OCI-M2 (cell line): ENCODE measurements around the gene GBX2.

Experiments used
- DNase-seq: peaks from one replicate; lab custom pipeline; 2025; ENCODE audit not compliant: unreplicated experiment; lab: John Stamatoyannopoulos, UW

GBX2 gene

DNA sequence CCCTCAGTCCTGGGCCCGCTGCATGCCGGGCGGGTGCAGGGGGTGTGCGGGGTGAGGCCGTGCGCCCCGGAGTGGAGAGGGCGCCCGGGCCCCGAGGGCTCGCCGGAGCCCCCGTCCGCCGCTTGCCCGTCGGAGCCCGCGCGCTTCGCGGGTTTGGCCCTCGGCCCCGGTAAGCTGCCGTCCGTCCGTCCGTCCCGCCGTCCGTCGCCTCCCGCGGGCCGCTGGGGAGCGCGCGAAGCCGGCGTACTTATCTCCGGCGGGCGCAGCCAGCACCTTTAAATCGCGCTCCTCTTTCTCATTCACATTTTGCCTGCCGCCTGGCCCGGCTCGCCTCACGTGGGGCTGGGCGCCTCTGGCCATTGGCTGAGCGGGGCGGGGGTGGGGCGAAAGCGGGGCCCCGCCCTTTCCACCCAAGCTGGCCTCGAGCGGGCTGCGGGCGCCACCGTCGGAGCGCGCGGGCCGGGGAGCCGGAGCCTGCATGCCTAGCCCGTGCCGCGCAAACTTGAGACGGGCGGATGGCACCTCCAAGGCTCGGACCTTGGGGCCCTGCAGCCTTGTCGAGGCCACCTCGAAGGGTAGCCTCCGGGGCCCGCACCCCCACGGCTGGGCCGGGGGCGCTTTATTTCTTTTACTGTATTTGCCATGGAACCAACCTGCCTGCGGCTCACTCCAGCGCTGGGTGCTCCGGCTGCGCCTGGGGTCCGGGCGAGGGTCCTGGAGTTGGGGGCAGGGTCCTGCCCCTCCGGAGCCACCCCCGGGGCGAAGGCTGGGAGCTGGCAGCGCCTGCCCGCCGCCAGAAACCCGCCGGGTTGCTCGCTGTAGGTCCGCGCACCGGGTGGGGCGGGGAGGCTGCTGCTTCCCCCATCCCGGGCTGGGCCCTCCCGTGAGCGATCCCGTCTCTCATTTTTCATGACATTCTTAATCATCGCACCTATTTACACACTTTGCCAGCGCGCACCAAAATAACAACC is at the start of gene GBX2:
Gene GBX2, minus strand, starts transcription at position 277 of the 971 bp plus-strand sequence. CDS start 415 bp downstream, outside the sequence.
- DNase-seq = no peak

DNA sequence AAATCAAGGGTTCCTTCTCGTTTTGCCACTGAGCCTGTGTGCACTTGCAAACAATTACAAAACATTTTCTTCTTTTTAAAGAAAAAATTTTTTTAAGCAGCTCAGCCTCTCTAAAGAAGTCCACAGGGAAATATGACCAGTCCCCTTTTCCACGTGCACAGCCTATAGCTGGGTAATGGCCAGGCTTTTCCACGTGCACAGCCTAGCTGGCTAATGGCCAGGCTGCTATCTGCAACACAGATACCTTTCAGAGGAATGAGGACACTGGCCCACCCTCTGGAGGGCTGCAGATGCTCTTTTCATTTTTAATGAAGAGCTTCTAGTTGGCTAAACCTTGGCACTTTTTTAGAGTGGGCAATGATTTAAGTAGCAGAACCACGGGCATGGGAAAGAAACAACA is 49.7 kb upstream of the GBX2 start:
- no peak for DNase-seq

GRCh38 chr2:236216711-236217110 is 48.5 kb upstream of the GBX2 start:
- no peak for DNase-seq

- no peak for DNase-seq
These were observed 47.7 kb upstream of the GBX2 start for GRCh38 chr2:236215761-236216333.

DNA sequence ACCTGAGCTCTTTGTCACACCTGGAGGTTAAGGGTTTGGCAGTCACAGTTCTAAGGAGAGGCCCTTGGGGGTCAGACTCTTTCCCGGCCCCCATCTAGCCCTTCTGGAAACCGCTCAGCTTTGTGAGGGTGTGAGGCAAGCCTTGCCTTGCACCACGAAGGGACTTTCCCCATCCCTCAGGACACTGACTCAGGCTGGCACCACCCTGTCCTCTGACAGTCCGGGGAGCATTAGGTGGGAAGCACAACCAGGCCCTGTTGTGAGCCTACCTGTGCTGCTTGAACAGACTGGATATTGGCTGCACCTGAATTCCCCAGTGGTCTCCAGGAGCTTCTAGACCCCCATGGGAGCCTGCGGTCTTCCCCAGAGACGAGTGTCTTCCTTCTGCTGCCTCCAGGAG is 47.0 kb upstream of the GBX2 start:
- DNase-seq = no peak

GRCh38 chr2:236214376-236214995 is 46.3 kb upstream of the GBX2 start:
- no peak for DNase-seq

DNA sequence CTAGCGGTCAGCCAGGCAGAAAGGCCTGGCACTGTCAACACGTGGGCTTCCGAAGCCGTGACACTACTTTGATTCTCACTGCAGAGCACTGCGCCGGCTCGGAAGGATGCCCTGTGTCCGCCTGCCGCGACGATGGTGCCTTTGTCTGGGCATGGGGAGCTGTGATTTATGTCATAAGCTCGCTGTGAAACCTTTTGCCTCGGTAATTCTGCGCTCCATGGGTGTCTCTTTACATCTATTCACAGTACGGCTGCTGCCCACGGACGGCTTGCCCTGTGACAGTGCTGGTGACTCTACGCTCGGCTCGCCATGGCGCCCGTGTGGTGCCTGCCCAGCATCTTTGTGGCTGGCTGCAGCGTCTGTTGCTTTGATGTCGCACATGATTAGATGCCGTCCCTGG is 43.1 kb upstream of the GBX2 start:
- no peak for DNase-seq

GRCh38 chr2:236210536-236210935 is 42.4 kb upstream of the GBX2 start:
- no peak for DNase-seq

- DNase-seq = no peak
These were observed 41.8 kb upstream of the GBX2 start for GRCh38 chr2:236209996-236210395.

DNA sequence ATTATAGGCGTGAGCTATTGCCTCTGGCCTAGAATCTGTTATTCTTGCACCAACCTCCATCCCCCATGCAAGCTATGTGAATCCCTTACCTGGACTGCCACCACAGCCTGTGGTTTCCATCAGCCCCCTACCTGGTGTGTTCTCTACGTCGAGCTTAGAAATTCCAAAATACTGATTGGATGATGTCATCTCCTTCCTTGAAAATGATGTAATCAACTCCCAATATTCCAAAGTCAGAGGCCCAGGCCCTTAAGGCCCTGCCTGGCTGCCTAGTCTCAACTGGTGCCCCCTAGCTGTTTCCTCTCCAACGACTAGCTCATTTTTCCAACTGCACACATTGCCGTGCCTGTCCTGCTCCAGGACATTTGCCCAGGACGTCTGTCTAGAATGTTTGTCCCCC is 41.3 kb upstream of the GBX2 start:
- DNase-seq = no peak

DNA sequence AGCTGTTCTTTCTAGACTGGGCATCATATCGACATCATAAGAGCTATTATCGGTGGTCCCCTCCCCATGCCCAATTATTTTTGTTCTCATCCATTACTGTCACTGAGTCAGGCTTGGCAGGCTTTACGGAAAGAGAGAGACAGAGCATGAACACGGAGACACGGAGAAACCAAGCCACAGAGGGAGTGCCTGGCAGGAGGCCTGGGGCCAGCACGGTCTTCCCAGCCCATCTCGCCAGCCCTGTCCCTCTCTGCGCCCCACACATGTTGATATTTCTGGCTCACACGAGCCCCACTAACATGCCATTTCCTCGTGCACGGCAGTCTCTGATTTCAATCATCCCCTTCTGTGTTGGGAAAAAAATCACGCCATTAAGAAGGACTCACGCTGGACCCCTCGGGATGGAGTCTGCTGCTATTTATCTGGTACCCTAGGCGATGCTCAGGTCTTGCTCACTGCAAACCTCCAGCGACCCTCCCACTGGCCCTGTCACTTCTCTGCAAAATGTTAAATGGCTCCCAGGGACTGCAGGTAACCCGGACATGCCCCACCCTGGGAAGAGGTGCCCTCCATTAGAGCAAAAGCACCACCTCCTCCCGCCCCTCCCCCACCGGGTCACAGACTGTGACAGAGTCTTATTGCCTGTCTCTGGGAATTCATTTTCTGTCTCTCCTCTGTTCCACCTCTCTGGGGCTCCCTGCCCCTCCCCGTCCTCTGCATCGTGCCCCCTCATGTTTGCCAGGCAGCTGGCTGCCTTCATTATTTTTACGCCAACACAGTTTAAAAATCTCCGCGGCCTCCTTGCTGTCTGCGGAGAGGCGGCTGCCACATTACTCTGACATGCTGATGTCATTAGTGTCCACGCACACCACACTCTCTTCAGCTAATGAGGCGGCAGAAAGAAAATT is 40.1 kb upstream of the GBX2 start:
- DNase-seq = no peak

DNA sequence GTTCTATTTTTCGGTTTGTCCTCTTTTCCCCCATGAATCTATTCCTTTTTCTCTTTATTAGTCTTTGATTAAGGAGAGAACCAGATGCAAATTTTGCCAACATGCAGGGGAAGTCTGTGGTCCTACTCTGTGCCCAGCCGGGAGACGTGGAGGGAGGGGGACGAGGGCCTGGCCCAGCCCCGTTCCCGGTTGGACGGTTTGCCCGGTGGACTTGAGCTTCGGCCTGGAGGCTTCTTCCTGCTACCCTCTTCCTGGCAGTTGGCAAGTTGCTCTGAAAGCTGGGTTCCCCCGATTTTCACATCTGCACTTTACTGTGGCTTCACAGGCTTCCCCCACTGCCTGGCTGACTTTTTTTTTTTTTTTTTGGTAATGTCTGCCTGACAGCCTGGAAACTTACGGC is 39.3 kb upstream of the GBX2 start:
- DNase-seq = no peak

DNA sequence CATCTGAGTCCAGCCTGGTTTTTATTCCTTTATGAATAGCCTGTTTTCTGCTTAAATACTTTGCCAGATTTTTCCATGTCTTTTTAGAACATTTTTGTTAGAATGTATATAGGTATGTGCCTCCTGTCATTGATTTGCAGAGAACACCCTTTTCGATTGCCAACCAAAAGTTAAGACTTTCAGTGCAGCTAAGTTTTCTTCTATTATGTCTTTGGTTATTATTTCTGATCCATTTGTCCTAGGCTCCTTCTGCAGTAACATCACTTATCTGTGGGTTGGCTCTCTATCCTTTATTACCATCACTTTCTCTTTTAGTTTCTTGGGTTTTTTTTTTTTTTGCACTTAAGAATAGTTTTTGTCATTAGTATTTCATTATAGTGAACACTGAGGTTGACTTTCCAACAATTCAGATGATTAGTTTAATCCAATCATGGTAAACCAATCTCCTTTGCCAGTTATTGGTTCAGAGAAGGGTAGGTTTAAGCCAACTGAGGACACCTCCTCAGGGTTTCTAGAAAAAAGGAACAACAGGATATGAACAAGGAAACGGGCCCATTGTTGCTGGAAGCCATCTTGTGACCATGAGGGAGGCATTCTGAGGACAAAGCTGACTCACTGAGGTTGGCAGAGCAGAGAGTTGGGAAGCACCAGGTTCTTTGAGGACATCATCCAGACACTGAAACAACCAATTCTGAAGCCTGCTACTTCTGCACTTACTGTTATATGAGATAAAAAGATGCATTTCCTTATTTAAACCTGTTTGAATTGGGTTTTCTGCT is 37.9 kb upstream of the GBX2 start:
- no peak for DNase-seq

- no peak for DNase-seq
These were observed 36.8 kb upstream of the GBX2 start for GRCh38 chr2:236204953-236205352.

DNA sequence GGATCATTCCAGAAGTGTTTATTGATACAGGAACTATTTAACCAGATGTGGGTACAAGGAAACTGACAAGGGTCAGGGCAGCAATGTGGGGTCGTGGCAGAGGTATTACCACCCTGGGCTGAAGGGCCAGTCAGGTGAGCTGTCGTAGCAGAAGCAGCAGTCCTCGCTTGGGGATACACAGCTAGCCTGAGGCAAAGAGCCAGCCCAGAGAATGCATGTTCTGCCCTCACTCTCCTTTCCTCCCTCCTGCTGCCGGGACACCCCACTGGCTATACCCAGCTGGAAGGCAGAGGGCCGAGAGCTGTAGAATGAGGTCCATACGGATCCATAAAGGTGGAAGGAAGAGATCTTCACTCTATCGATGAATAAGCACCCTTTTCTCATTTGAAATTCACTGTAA is 32.2 kb upstream of the GBX2 start:
- no peak for DNase-seq

GRCh38 chr2:236196366-236196765 is 28.2 kb upstream of the GBX2 start:
- no peak for DNase-seq

GRCh38 chr2:236195726-236196125 is 27.5 kb upstream of the GBX2 start:
- no peak for DNase-seq

GRCh38 chr2:236194786-236195185 is 26.6 kb upstream of the GBX2 start:
- DNase-seq = no peak

DNA sequence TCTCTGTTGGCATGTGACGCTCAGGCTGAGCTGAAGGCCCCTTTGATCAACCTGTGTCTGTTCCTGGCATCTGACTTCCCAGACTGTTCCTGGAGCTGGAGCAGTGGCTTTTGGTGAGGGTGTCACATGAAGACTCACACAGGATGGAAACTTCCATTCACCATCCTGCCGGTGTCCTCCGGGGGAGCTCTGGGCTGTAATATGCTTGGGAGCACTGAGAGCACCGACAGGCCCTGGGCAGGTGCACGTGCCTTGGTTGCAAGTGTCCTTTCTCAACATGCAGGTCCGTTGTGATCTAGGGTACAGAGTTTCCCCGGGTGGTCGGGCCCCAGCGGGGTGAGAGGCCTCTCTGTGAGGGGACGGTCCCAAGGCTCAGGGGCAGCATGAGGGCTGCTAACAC is 24.8 kb upstream of the GBX2 start:
- no peak for DNase-seq

DNA sequence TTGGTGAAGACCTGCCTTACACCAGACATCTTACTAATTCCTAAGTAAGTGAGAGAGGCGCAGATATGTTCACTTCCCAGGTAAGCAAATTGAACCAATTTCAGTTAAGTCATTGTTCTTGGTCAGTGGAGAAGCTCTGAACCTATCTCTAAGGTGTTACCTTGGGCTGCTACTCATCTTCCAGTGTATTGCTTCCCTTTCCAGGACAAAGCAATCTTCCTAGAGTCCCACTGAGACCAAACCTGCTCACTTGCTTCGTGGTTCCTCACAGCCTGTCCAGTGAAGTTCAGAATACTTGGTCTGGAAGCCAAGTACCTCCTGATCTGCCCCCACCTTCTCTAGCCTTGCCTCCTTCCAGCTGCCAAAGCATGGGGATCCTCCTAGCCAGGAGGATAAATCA is 22.5 kb upstream of the GBX2 start:
- no peak for DNase-seq
